KBM-7 (cell line): ENCODE measurements around the gene HPS5.
"Not testable (repeated sequence)": the region's sequence is repeated elsewhere in the genome, so short reads cannot be mapped to it uniquely, and the experiment has no call there.

Experiments
- DNase-seq: peaks from one replicate; pipeline ENCODE4 v3.0.0-alpha.2; 2015
- in situ Hi-C: fragments of 300-500 bp; cut with MboI; formaldehyde crosslinking; loops from 2 replicates; pipeline ENCODE4 v1.14.3; 2020; ENCODE audit warnings: low sequenced_read_pairs, low pct_unique_long_range_greater_than_20kb, mixed read lengths

The HPS5 gene

DNA sequence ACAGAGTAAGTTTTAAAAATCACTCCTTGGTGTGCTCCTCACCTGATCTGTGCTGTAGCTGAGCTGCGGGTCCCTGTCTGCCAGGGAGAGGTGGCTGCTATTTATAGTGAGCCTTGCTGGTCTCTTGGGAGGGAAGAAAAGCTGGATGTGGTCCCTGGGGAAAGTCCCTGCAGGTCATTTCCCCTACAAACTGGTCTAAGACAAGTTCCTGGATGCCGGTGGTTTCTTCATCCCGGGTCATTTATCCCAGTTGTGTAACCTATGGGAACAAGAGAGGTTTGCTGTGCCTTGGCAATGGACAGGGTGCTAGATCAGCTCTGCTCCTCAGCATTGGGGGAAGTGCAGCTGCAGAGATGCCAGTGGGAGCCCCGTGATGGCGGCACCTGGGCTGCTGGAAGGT lies 73.4 kb downstream of the HPS5 start, which contains the start of gene SAA2:
Gene SAA2 (minus strand): TSS at position 108 of the 400 bp plus-strand sequence. CDS start 657 bp downstream, outside the sequence.
- in situ Hi-C loops, result no loop called here
- DNase-seq, result no peak

DNA sequence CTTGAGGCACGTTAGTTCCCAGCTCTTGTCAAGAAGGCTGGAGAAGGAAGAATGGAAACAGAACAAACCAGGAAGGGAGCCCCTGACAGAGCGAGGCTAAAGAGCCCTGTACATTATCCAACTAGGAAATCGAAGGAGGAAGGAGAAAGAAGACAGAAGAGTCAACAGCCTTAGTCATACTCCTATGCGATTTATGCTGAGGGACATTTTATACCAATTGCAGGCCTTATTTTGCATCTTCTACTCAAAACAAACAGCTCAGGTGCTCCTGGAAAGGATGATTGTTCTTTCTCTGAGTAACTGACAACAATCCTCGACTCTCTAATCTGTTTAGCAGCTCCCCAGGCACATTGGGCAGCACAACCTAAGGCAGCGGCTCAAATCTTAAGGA lies 74.8 kb downstream of the HPS5 start:
- in situ Hi-C loops, DNase-seq: not testable (repeated sequence)

DNA sequence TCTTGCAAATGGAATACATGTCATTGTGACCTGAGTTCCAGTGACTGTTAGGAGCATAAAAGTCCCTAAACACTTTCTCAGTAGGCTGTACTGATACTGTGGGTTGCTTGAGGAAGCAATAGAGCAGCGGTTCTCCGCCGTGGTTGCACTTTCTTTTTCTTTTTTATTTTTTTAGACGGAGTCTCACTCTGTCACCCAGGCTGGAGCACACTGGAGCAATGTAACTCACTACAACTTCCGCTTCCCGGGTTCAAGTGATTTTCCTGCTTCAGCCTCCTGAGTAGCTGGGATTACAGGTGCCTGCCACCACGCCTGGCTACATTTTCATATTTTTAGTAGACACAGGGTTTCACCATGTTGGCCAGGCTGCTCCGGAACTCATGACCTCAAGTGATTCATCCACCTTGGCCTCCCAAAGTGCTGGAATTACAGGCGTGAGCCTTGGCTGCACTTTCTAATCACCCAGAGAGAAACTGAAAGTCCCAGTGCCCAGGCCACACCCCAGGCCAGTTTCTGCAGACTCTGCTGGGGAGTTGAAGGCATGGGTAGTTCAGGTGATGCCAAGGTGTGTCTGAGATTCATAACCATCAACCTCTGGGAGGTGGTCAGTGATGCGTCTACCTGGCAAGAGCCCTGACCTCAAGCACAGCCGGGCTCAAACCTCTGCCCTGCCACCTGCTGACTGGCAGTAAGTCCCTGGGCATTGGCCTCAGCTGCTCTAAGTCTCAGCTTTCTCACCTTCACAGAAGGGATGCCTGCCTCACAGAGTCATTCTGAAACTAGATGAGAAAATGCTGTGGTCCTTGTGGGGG lies 75.4 kb downstream of the HPS5 start:
- DNase-seq, in situ Hi-C loops: not testable (repeated sequence)

DNA sequence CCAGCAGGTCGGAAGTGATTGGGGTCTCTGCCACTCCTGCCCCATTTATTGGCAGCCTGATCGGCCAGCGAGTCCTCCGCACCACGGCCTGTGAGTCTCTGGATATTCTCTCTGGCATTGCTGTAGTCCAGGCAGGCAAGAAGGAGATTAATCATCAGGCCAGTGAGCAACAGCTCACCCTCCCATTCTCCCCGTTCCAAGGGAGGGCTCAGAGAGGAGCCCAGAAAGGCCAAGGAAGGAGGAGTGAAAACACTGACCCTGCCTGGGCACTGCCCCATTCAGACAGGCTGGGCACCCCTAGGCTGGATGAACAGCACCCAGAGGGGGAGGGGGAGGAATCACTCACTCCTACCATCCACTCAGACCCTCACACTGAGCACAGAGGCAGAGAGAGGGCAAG lies 76.5 kb downstream of the HPS5 start:
- in situ Hi-C loops, result no loop called here
- DNase-seq, result no peak

- in situ Hi-C loops, result no loop called here
- peak; percentile 82 for DNase-seq
Measured at GRCh38 chr11:18243783-18244362, 78.1 kb downstream of the HPS5 start.

GRCh38 chr11:18239655-18240054 lies 82.3 kb downstream of the HPS5 start:
- DNase-seq, result no peak
- in situ Hi-C loops, result no loop called here

DNA sequence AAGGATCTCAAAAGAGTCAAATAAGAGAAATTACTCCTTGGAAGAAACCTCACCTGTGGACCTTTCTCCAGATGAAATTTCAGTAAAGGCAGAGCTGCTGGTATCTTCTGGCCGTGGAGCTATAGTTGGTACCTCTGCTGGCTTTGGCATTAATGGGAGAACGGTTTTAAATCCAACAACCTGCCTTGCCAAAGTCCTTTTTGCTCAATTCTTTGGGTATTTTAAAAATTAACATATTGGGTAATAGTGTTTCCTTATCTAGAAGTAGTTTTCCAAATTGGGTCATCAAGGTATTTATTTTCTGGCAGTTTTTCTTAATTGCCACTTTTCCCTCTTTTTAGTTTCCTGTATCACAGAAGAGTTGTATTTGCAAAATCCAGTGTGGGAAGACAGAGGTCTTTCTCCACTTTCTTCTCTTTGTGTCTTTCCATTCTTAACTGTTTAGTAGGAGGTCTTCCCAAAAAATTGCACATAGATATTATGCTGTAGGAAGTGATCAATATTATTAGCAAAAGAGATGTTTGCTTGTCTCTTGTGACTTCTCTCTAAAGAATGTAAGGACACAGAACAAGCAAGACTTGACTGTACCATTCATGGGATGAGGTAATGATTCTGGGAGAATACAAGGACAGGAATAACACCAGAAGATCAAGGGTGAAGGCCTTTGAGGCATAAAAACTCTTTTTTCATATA lies 85.1 kb downstream of the HPS5 start, which contains the start of gene SAA4:
Gene SAA4 (minus strand): TSS at position 139 of the 693 bp plus-strand sequence. CDS start 876 bp downstream, outside the sequence.
- DNase-seq, result no peak
- in situ Hi-C loops, result no loop called here

DNA sequence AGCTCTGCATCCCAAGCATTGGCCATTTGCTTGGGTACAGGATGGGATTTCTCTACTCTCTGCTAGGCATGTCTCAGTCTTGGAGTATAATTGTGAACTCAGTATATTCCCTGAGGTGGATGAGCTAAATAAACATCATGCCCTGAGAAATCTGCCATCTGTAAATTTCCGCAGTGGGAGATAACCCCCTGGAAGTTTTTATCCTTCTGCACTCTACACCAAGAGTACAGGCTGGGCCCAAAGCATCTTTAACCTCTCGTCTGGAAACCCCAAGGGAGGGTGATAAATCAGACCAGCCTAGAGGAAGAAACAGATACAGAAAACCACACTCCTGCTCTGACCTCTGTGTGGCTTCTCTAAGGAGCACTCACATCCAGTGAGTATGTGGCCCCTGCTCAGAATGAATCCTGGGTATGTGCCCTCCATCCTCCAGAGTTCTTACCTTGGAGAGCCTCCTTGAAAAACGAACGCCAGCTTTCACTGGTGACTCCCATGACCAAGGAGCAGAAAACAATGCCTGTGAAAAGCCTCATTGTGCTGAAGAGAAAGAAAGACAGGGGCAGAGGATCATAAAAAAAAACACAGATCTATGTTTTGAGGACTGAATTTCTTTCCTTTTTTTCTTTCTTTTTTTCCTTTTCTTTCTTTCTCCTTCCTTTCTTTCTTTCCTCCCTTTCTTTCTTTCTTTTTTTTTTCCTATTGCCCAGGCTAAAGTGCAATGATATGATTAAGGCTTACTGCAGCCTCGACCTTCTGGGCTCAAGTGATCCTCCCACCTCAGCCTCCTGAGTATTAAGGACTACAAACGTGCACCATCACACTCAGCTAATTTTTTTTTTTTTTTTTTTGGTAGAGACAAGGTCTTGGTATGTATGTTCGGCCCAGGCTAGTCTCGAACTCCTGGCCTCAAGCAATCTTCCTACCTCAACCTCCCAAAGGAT lies 86.3 kb downstream of the HPS5 start:
- no peak for DNase-seq
- in situ Hi-C loops, result no loop called here

DNA sequence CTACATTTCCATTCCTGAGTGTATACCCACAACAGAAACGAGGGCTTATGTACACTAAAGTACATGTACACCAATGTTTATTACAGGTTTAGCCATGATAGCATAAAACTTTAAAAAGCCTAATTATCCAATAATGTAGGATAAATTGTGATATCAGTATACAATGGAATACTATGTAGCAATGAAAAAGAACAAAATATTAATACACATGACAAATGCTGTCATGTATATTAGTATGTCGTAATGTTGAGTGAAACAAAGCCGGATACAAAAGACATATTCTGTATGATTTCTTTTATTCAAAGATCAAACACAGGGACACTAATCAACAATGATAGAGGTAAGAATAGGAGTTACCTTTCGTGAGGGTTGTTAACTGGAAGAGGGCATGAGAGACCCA lies 88.0 kb downstream of the HPS5 start:
- DNase-seq, result no peak
- in situ Hi-C loops, result no loop called here

DNA sequence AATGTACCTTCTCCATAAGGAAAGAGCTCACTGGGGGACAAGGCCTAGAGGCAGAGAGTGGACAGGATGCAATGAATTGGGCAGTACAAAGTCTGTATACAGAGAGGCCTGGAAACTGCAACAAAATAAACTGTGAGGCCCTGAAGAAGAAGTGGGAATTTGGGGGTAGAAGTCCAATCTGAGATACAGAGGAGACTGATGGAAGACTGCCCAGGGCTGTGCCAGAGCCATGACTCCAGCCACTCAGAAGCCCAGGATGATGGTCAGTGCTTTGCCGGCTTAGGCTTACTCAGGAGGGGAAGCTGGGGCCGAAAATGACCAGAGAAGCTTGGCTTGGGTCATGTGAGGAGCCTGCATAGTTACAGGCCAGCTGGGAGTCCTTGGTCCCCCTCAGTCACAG lies 91.1 kb downstream of the HPS5 start:
- in situ Hi-C loops, result no loop called here
- no peak for DNase-seq

DNA sequence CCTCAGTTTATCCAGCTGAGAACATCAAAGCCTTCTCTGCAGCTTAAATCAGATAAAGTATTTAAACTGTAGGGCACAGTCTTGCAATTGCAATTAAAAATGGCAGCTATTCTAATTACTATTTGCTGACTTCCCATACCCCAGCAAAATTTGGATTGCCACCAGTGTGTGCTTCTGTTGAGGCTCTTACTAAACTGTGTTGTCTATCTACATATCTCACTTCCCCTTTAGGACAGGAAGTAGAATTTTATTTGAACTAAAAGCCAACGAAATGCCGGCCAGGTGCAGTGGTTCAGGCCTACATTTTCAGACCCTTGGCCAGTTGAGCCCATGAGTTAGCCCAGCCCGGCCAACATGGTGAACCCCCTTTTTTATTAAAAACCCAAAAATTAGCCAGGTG lies 92.4 kb downstream of the HPS5 start:
- no peak for DNase-seq
- in situ Hi-C loops, result no loop called here
